GM12865 (cell line): ENCODE data around the gene NCF2.

Source experiments
- DNase-seq: peaks from one replicate; pipeline ENCODE4 v3.0.0; 2010; ENCODE audit warnings: low read depth
- H3K4me3 ChIP-seq: 2 replicates; pipeline ENCODE4 v1.5.1; 2011; ENCODE audit warnings: mild to moderate bottlenecking, low read depth, low read length, control low read depth
- CTCF ChIP-seq: IDR thresholded peaks from 2 replicates; pipeline ENCODE4 v1.5.1; 2011; ENCODE audit warnings: low read length, control low read depth, low read depth, inconsistent platforms; ENCODE audit not compliant: insufficient read depth; ENCODE audit errors: missing control alignments

The NCF2 gene

GRCh38 chr1:183577897-183578465 is 12.3 kb downstream of the NCF2 start:
- no peak for TF ChIP-seq CTCF
- H3K4me3 ChIP-seq, result no peak overlapping the region
- DNase-seq, result no peak

- no peak for TF ChIP-seq CTCF
- no peak for DNase-seq
- no peak overlapping the region for H3K4me3 ChIP-seq
Measured at GRCh38 chr1:183576537-183576936, 13.7 kb downstream of the NCF2 start.

- DNase-seq, result no peak
- H3K4me3 ChIP-seq, result no peak overlapping the region
- no peak for TF ChIP-seq CTCF
Measured at GRCh38 chr1:183575606-183576005, 14.7 kb downstream of the NCF2 start.

- no peak overlapping the region for H3K4me3 ChIP-seq
- no peak for TF ChIP-seq CTCF
- no peak for DNase-seq
Measured at GRCh38 chr1:183572721-183573120, 17.5 kb downstream of the NCF2 start.

GRCh38 chr1:183571678-183572268 is 18.5 kb downstream of the NCF2 start:
- TF ChIP-seq CTCF, result no peak
- no peak for DNase-seq
- H3K4me3 ChIP-seq, result no peak overlapping the region

- no peak for TF ChIP-seq CTCF
- no peak for DNase-seq
Measured at GRCh38 chr1:183570451-183570850, 19.8 kb downstream of the NCF2 start.

GRCh38 chr1:183569801-183570200 is 20.5 kb downstream of the NCF2 start:
- no peak overlapping the region for H3K4me3 ChIP-seq
- DNase-seq, result no peak
- TF ChIP-seq CTCF, result no peak

More at GRCh38 chr1:183570451-183570850, 19.8 kb downstream of the NCF2 start:
- H3K4me3 ChIP-seq, result no peak overlapping the region
